HG02571 (cell line): ENCODE data around the gene OGDH.
"Not testable (repeated sequence)": the region's sequence is repeated elsewhere in the genome, so short reads cannot be mapped to it uniquely, and the experiment has no call there.

ENCODE experiments used
- ATAC-seq: cut with Tn5 transposase; IDR thresholded peaks from one replicate; pipeline ENCODE4 v1.9.1; 2021; ENCODE audit warnings: mild to moderate bottlenecking, moderate library complexity; ENCODE audit not compliant: unreplicated experiment

The OGDH gene

GRCh38 chr7:44700322-44700721, 93.9 kb downstream of the OGDH start:
- no peak for ATAC-seq

GRCh38 chr7:44703391-44703790, 97.0 kb downstream of the OGDH start:
- ATAC-seq: not testable (repeated sequence)

GRCh38 chr7:44703921-44704320, 97.5 kb downstream of the OGDH start:
- no peak for ATAC-seq

- ATAC-seq: no peak
Observed at GRCh38 chr7:44705434-44705833, 99.0 kb downstream of the OGDH start.

GRCh38 chr7:44706788-44707557, 100.5 kb downstream of the OGDH start:
- ATAC-seq: no peak

- ATAC-seq: no peak
Observed at GRCh38 chr7:44707558-44708230, 101.3 kb downstream of the OGDH start.

GRCh38 chr7:44709011-44709915, 102.8 kb downstream of the OGDH start:
- no peak for ATAC-seq

GRCh38 chr7:44709945-44710596, 103.6 kb downstream of the OGDH start:
- no peak for ATAC-seq

- no peak for ATAC-seq
Observed at GRCh38 chr7:44711528-44711927, 105.1 kb downstream of the OGDH start.

- ATAC-seq: no peak
Observed at GRCh38 chr7:44712012-44712411, 105.6 kb downstream of the OGDH start.

- ATAC-seq: no peak
Observed at GRCh38 chr7:44713141-44713540, 106.7 kb downstream of the OGDH start.

- no peak for ATAC-seq
Observed at GRCh38 chr7:44713680-44714335, 107.4 kb downstream of the OGDH start.

- no peak for ATAC-seq
Observed at GRCh38 chr7:44716205-44716604, 109.8 kb downstream of the OGDH start.

GRCh38 chr7:44720301-44720700, 113.9 kb downstream of the OGDH start:
- ATAC-seq: no peak

- ATAC-seq: no peak
Observed at GRCh38 chr7:44724276-44724675, 117.8 kb downstream of the OGDH start.

GRCh38 chr7:44726250-44726649, 119.8 kb downstream of the OGDH start:
- ATAC-seq: not testable (repeated sequence)

GRCh38 chr7:44727158-44727936, 120.9 kb downstream of the OGDH start:
- ATAC-seq: no peak

- no peak for ATAC-seq
Observed at GRCh38 chr7:44727937-44728262, 121.5 kb downstream of the OGDH start.

- ATAC-seq: no peak
Observed at GRCh38 chr7:44729949-44730590, 123.6 kb downstream of the OGDH start.
